GM19324 (cell line): ENCODE results near the gene ZFAND3.

Experiments
- ATAC-seq: cut with Tn5 transposase; IDR thresholded peaks from one replicate; pipeline ENCODE4 v1.9.1; 2021; ENCODE audit warnings: mild to moderate bottlenecking, moderate library complexity; ENCODE audit not compliant: unreplicated experiment, low FRiP score

ZFAND3 gene

GRCh38 chr6:38143191-38144150, 323.9 kb downstream of the ZFAND3 start:
- ATAC-seq, result no peak

GRCh38 chr6:38144365-38144945, 324.9 kb downstream of the ZFAND3 start:
- ATAC-seq, result no peak

DNA sequence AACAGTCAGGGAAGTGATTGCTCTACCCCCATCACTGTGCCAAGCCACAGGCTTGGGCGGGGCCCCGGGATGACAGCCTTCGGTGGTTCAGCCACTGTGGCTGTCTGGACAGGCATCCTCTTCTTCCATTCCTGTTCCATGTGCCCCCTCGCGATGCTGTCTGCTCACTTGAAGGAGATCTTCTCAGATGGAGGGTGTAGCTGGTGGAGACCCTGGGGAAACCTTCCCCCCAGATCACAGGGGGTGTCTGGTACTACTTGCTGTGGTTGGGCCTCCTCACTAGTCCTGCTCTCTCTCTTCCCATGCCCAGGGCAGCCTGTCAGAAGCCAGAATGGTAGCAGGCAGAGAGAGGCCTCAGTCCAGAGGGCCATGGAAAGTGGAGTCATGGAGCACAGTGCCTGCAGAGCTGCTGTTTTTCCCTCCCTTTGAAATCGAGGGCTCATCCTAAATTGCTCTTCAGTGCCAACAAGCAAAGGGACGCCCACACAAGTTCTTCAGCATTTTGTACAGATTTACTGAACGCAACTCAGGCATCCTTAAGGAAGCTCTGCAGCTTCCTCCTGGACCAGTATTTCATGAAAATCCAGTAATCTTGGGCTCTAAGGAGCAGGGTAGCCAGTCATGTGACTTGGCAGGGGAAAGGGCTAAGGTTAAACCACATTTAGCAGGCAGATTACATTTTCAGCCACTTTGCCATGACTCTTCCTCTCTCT, 326.6 kb downstream of the ZFAND3 start:
- no peak for ATAC-seq

DNA sequence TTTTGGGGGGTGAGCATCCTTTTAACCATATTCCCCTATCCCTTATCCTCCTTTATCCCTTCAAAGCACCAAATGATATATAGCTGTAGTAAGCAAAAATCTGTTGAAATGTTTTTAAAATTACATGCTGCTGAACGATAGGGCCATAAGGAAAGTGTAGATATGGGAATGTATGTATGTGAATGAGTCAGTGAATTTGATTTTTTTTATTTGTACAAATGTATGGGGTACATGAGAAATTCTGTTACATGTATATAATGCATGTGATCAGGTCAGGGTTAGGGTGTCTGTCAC, 327.2 kb downstream of the ZFAND3 start:
- no peak for ATAC-seq

DNA sequence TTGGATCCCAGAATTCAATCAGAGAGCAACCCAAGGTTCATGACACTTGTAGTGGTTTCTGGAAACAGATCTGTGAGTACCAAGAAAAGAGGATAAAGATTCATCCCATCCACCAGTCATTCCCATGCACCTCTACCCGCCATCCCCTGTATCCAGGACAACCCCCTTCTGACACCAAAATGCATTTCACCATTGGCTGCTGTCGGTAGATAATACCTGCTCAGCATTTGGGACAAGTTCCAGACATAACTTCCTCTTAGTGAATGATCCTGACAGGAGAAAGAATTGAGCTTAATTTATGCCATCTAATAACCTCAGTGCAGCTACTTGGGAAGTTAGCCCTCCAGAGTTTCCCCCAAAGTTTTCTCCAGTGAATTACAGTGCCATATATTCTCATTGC, 329.1 kb downstream of the ZFAND3 start:
- no peak for ATAC-seq

- no peak for ATAC-seq
Observed at GRCh38 chr6:38149531-38149930, 330.0 kb downstream of the ZFAND3 start.

DNA sequence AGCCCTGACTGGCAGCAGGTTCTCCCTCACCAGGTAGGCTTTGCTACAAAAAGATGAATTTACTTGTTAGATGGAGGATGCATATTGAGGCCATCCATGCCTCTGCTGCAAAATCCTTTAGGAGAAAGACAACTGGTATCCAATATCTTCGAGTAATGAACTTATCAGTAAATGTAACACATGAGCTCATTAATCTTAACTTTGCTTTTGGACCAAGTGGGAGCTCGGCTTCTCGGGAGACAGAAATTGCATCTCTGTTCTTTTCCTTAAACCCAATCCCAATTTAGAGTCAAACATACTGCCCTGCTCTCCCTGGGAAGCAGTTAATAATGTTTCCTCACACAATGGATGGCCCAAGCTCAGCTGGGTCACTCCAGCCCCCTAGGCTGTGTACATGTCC, 330.5 kb downstream of the ZFAND3 start:
- no peak for ATAC-seq

GRCh38 chr6:38150681-38151296, 331.3 kb downstream of the ZFAND3 start:
- ATAC-seq, result no peak

GRCh38 chr6:38151580-38152500, 332.3 kb downstream of the ZFAND3 start:
- no peak for ATAC-seq

GRCh38 chr6:38152620-38153019, 333.1 kb downstream of the ZFAND3 start:
- ATAC-seq, result no peak

- no peak for ATAC-seq
Observed at GRCh38 chr6:38153076-38153797, 333.7 kb downstream of the ZFAND3 start.

- ATAC-seq, result no peak
Observed at GRCh38 chr6:38153798-38154345, 334.3 kb downstream of the ZFAND3 start.

DNA sequence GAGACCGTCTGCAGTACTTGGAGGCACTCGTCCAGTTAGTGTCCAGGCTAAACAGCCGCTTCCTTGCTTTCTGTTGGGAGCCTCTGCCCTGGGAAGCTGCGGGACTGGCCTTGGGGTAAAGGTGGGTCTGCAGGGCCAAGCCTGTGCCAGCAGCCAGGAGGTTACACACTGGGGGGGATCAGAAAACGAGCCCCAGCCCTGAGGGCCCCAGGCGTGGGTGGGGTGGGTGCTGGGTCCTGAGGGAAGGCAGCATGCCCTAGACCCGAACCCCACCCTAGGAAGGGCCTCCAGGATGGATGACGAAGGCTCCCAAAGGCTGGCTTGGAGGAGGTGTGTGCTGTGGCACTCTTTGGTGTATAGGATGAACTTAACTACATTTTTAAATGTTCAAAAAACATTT, 335.2 kb downstream of the ZFAND3 start:
- no peak for ATAC-seq

DNA sequence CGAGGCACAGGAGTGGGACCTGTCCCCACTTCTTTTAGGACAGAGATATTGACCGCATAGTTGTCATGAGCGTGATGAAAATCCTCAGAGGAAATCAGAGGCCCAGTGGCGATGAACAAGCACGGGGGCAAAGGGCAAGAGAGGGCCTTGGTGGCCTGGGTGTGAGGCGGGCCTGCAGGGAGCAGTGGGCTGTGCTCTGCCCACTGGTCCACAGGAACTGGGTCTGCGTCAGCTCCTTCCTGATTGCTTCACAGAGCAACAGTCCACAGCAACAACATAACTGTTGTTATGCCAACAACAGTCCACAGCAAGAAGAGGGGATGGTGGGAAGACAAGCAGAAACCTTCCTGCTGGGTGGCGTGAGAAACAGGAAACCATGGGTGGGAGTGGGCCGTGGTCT, 335.6 kb downstream of the ZFAND3 start:
- no peak for ATAC-seq

DNA sequence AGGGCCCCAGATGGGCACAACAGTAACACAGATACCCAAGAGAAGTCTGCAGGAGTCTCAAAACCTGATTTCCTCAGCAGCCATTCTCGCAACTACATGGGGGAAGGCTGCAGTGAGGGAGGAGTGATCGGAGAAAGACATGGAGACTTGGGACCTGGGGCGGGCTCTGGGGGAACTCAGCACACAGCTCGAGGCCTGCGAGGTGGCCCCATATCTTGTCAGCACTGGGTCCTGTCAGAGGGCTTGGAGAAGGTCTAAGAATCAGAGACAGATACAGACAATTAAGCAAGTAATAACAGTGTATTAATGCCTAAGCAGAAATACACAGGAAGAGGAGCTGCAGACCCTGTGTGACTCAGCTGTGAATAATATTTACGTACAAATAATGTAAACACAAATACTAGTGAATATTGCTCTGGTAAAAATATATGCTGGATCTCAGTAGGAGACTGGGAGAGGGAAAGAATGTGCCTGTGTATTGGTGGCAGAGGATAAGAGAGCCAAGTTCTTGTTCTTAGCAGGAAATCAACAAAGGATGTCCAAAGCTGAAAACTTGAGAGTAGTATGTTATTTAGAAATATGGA, 336.2 kb downstream of the ZFAND3 start:
- ATAC-seq, result no peak

GRCh38 chr6:38156818-38157565, 337.5 kb downstream of the ZFAND3 start:
- ATAC-seq, result no peak

- no peak for ATAC-seq
Observed at GRCh38 chr6:38157905-38158304, 338.4 kb downstream of the ZFAND3 start.

DNA sequence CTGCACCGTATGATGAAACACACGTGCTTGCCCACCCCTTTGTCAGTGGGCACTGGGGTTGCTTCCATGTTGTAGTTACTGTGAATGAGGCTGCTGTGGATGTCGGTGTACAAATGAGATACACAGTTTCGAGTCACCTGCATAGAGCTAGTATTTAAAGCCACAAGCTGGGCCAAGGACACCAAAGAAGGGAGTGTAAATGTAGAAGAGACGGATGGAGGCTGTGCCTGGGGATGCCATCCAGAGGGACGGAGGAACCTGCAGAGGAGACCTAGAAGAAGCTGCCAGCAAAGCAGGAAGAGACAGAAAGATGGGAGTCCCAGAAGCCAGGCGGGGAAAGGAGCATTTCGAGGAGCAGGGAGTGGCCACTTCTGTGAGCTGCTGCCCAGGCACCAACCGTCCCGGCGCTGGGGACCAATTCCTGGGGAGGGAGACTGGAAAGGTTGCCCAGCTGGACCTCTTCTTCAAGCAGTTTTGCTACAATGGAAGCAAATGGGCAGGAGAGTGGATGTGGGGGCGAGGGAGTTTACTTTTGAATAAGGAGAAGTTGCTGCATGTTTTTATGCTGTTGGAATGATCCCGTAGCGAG, 339.3 kb downstream of the ZFAND3 start:
- ATAC-seq, result no peak
